Measurements from ENCODE around the gene KATNIP.

DNA sequence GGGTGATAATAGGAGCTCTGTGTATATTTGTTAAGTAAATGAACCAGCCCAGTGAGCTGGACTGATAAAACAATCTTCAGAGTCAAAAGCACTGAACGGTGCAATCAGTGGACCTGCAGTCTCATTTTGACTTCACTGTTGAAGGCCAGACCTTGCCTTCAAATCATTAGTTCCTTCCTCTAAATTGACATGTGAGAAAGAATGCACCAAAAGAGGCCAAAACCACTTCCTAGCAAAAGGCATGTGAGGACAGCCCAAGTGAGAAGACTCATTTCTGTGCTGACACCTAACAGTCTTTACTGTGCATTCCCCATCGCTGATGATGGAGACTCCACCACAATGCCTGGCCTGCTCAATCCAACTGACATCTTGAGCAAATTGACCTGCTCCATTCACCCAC lies 10.8 kb upstream of the KATNIP start:
- TF ChIP-seq, protein P1, sequence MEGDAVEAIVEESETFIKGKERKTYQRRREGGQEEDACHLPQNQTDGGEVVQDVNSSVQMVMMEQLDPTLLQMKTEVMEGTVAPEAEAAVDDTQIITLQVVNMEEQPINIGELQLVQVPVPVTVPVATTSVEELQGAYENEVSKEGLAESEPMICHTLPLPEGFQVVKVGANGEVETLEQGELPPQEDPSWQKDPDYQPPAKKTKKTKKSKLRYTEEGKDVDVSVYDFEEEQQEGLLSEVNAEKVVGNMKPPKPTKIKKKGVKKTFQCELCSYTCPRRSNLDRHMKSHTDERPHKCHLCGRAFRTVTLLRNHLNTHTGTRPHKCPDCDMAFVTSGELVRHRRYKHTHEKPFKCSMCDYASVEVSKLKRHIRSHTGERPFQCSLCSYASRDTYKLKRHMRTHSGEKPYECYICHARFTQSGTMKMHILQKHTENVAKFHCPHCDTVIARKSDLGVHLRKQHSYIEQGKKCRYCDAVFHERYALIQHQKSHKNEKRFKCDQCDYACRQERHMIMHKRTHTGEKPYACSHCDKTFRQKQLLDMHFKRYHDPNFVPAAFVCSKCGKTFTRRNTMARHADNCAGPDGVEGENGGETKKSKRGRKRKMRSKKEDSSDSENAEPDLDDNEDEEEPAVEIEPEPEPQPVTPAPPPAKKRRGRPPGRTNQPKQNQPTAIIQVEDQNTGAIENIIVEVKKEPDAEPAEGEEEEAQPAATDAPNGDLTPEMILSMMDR (optimal IDR thresholded peaks at IDR 0.05 in 1 of 3, IDR thresholded peaks at IDR 0.05 in 1 of 3, conservative IDR thresholded peaks at IDR 0.05 in 1 of 3; ENCODE audit: extremely low read depth in 1 of 3, insufficient read depth in 2 of 3, low read length in 3 of 3) = no peak
- TF ChIP-seq EZH2 (IDR thresholded peaks at IDR 0.05; ENCODE audit: low read length) = no peak
